ENCODE measurements around the gene LARP4B.

GRCh38 chr10:782751-783648, 148.5 kb downstream of the LARP4B start:
- TF ChIP-seq CTCF (IDR thresholded peaks at IDR 0.05 in 2 of 3, conservative IDR thresholded peaks at IDR 0.05 in 1 of 3; ENCODE audit: borderline replicate concordance in 1 of 3, insufficient read depth in 1 of 3, low read depth in 2 of 3, low read length in 2 of 3) = no peak
- no peak for TF ChIP-seq REST (IDR thresholded peaks at IDR 0.05; ENCODE audit: low read depth)
- TF ChIP-seq EZH2phosphoT487 (IDR thresholded peaks at IDR 0.05; ENCODE audit: borderline replicate concordance) = no peak
- no peak for TF ChIP-seq EZH2 (IDR thresholded peaks at IDR 0.05)
- no peak for TF ChIP-seq ZBTB33 (IDR thresholded peaks at IDR 0.05; ENCODE audit: extremely low read depth, insufficient replicate concordance, low read length)
- TF ChIP-seq POLR2AphosphoS5 (IDR thresholded peaks at IDR 0.05; ENCODE audit: low read depth, low read length) = no peak
- no peak for TF ChIP-seq MAX (IDR thresholded peaks at IDR 0.05)
- TF ChIP-seq RAD21 (IDR thresholded peaks at IDR 0.05; ENCODE audit: low read depth) = no peak
- no peak for TF ChIP-seq POLR2A (IDR thresholded peaks at IDR 0.05; ENCODE audit: borderline replicate concordance, extremely low read depth, insufficient read depth, insufficient read length)
- TF ChIP-seq ATF3 (IDR thresholded peaks at IDR 0.05) = no peak
- TF ChIP-seq SIN3A (IDR thresholded peaks at IDR 0.05; ENCODE audit: low read depth) = no peak
- no peak for TF ChIP-seq ZFX (IDR thresholded peaks at IDR 0.05)
- no peak for TF ChIP-seq ELF1 (IDR thresholded peaks at IDR 0.05; ENCODE audit: borderline replicate concordance, low read depth)

Data from HCT116 (cell line).